Ovary (tissue), 3 donors: ENCODE measurements around the gene B3GALT5.

ENCODE experiments used
- POLR2A ChIP-seq: fragments of 450-650 bp; IDR thresholded peaks from one replicate; pipeline ENCODE4 v1.6.1; 2017; ENCODE audit warnings: antibody characterized with exemption, mild to moderate bottlenecking, moderate library complexity
- TF ChIP-seq, protein P1 (sequence below), 3 donors: fragments of 450-650 bp in 2 of 3; fragments of 200-600 bp in 1 of 3; IDR thresholded peaks; one replicate each; pipeline versions ENCODE4 v1.5.1 to v1.8.0; 2016 to 2022; ENCODE audit warnings: antibody characterized with exemption in 3 of 3, mild to moderate bottlenecking in 1 of 3
- donor health status: DM: no; HTN: no; CAD: no.

DNA sequence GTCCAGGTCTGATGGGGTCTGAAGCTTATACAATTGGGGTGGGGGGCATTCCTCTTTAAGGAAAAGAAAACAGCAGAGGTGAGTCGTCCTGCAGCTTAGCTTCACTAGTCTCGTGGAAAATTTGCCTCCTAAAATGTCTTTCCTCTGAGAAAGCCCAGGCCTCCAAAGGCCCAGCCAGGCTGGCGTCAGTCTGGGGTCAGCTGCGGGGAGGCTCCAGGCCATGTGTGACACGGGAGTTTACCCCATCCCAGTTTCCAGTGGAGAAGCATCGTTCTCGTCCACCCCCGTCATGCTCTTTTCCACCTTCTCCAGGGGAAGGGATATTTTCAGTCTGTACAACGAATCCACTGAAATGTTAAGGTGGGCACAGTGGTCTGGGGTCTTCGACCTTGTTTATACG, 42.8 kb downstream of the B3GALT5 start:
- no peak for TF ChIP-seq POLR2A
- TF ChIP-seq, protein P1, sequence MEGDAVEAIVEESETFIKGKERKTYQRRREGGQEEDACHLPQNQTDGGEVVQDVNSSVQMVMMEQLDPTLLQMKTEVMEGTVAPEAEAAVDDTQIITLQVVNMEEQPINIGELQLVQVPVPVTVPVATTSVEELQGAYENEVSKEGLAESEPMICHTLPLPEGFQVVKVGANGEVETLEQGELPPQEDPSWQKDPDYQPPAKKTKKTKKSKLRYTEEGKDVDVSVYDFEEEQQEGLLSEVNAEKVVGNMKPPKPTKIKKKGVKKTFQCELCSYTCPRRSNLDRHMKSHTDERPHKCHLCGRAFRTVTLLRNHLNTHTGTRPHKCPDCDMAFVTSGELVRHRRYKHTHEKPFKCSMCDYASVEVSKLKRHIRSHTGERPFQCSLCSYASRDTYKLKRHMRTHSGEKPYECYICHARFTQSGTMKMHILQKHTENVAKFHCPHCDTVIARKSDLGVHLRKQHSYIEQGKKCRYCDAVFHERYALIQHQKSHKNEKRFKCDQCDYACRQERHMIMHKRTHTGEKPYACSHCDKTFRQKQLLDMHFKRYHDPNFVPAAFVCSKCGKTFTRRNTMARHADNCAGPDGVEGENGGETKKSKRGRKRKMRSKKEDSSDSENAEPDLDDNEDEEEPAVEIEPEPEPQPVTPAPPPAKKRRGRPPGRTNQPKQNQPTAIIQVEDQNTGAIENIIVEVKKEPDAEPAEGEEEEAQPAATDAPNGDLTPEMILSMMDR (IDR thresholded peaks at IDR 0.05), result no peak
